D721Med (cell line): ENCODE measurements around the gene TMEM97.
A peak's percentile ranks its signal among the peaks of the same experiment; 100 is the strongest.

Experiments
- DNase-seq: peaks from one replicate; pipeline ENCODE4 v3.0.0; 2011; ENCODE audit warnings: low spot score; ENCODE audit not compliant: insufficient read length
- FAIRE-seq: peaks from 2 replicates; lab custom pipeline; 2011; peaks lifted over from hg19 to GRCh38; lab: Jason Lieb, UNC
- TF ChIP-seq, protein P1 (sequence below): IDR thresholded peaks from 2 replicates; pipeline ENCODE4 v1.5.1; 2012; ENCODE audit warnings: mild to moderate bottlenecking, control low read depth; ENCODE audit not compliant: insufficient read depth; ENCODE audit errors: missing control alignments

Gene TMEM97

DNA sequence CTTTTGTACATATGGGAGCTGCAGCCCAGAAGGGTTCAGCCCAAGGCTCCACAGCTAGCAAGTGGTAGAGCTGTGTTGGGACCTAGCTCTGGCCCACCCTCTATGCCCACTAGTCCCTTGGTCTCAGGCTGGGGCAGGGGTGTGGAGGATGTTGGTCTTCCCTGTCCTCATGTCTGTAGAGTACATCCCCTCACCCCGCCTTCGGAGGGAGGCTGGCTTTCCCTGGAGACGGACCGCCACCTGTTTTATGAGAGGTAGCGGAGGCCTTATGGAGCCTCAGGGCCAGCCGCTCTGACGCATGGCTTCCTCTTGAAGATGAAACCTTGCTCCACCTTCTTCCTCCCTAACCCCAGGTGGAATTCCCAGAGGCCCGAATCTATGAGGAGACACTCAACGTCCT, 25.0 kb downstream of the TMEM97 start:
- FAIRE-seq (no peak), DNase-seq (no peak)
- TF ChIP-seq, protein P1, sequence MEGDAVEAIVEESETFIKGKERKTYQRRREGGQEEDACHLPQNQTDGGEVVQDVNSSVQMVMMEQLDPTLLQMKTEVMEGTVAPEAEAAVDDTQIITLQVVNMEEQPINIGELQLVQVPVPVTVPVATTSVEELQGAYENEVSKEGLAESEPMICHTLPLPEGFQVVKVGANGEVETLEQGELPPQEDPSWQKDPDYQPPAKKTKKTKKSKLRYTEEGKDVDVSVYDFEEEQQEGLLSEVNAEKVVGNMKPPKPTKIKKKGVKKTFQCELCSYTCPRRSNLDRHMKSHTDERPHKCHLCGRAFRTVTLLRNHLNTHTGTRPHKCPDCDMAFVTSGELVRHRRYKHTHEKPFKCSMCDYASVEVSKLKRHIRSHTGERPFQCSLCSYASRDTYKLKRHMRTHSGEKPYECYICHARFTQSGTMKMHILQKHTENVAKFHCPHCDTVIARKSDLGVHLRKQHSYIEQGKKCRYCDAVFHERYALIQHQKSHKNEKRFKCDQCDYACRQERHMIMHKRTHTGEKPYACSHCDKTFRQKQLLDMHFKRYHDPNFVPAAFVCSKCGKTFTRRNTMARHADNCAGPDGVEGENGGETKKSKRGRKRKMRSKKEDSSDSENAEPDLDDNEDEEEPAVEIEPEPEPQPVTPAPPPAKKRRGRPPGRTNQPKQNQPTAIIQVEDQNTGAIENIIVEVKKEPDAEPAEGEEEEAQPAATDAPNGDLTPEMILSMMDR = no peak

DNA sequence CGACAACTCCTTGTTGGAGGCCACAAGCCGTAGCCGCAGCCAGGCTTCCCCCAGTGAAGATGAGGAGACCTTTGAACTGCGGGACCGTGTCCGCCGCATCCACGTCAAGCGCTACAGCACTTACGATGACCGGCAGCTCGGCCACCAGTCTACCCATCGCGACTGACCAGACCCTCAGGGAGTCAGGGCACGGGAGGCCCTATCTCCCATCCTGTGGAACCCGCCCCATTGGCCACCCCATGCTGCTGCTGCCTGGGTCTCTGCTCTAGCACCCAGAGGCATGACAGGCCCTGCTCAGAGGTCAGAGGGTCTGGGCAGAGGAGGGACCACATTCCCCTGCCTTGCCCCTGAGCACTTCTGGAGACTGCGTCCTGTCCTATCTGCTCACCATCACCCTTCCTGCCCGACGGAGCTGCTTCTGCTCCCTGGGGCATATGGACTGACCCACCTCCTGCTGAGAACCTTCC, 25.5 kb downstream of the TMEM97 start:
- TF ChIP-seq, protein P1 = no peak
- FAIRE-seq (no peak), DNase-seq (no peak)

DNA sequence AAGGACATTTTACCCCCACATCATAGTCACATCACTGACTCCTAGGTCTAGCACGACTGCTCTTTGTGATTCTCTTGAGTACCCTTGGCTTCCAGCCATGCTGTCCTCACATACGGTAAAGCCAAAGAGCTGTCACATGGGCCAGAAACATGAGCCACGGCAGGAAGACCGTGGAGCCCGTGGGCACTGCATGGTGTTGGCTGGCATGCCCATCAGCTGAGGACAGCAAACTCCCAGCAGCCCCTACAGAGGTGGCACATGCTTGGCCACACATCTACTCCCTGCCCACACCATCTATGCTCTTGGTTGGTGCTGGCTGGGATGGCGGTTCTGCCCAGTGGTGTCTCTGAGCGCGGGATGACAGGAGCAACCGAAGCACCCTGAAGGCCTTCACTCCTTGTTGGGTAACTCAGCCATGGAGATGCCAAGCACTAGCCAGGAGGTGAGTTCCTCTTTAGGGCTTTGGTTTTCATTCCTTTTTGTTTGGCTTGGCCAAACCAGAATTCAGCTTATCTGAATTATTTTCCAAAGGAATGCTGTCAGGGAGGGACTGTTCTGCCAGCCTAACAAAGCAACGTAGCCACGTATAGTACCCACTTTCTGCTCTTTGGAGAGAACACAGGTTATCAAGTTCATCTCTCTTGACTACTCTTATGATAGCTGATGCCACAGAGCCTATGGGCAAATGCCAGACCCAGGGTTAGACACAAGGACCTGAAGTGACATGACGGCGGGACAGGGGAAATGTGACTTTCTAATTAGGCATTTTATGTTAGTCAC, 26.6 kb downstream of the TMEM97 start:
- FAIRE-seq (no peak), DNase-seq (no peak)
- TF ChIP-seq, protein P1 = no peak

DNA sequence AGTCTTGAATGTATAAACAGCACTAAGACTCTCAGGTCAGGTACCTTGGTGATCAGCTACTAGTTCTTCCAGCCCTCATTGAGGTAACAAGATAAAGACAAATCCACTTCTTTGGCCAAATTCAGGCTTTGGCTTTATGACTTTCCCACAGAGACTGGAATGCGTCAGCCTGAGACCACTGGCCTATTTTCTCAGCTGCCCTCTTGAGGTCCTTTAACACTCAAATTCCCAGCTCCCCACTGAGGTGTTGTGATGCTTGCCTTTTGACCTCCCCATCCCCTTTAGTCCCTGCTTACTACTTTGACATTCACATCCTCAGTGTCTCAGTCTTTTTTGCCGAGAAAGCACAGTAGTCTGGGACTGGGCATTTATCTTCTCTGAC, 27.2 kb downstream of the TMEM97 start:
- no peak for FAIRE-seq
- no peak for DNase-seq
- TF ChIP-seq, protein P1 = no peak

DNA sequence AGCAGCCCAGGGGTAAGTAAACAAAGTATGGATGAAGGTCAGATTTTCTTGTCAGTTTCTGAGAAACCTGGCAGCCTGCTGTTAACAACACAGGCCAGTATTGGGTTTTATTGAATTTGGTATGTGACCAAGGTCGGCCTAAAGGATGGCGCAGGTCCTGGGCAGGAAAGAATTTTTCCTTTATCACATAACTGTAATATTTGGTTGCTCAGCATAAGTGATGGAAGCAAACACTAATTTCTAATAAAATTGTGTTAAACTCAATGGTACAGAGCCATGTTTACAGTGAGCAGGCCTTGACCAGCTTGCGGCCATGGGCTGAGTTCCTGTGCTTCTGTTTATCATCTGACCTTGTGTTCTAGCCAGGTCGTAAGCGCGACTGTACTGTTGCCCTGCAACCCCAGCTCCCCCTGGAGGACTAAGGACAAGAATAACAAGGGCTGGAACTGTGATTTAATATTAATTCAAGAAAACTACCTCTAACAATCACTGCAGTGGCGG, 27.8 kb downstream of the TMEM97 start:
- no peak for FAIRE-seq
- TF ChIP-seq, protein P1 = peak; percentile 41
- DNase-seq = no peak

DNA sequence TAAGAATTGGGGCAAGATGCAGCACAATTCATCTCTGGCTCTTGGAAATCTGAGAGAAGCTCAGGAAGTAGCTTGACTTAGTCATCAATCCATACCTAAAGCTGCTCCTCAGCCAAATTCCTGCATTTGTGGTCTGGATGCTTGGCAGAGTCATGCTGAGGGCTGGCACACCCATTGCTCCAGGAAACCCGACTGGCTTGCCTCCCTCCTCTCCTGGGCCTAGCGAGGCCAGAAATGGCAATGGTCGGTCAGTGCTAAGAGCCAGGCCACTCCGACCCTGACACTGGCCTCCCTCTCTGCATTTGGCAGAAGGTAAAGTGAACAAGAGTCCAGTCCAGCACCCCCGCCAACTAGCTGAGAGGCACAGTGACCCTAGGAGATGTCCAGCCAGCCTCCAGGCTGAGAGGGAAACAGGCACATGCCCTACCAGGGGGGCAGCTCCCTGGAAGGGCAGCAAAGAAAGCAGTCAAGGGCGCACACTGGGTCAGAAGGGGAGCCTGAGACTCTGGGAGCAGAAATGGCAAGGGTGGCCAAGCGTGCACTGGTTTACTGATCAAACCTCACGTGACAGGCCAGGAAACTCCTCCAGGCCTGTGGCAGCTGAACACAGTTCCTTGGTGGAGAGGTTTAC, 28.4 kb downstream of the TMEM97 start:
- TF ChIP-seq, protein P1 = no peak
- DNase-seq = no peak
- no peak for FAIRE-seq
